Endothelial cell (in vitro differentiated cells): Measurements from ENCODE around the gene GIT1. TPM values are rescaled to one million over a fixed set of nuclear protein-coding genes. Genes with fewer than 3 reads are reported as not detected.

Experiments used
- DNase-seq: peaks from one replicate; pipeline ENCODE4 v3.0.0; 2021; ENCODE audit warnings: low spot score
- H3K27ac Mint-ChIP-seq: one replicate; pipeline ENCODE4 v1.8.0; 2021; ENCODE audit warnings: mixed read lengths, inconsistent platforms; ENCODE audit not compliant: unreplicated experiment
- H3K27me3 Mint-ChIP-seq: one replicate; pipeline ENCODE4 v1.8.0; 2021; ENCODE audit warnings: mild to moderate bottlenecking, moderate library complexity, mixed read lengths, inconsistent platforms; ENCODE audit not compliant: unreplicated experiment
- H3K36me3 Mint-ChIP-seq: one replicate; pipeline ENCODE4 v1.8.0; 2021; ENCODE audit warnings: mild to moderate bottlenecking, low read depth, mixed read lengths, inconsistent platforms; ENCODE audit not compliant: unreplicated experiment
- H3K4me1 Mint-ChIP-seq: one replicate; pipeline ENCODE4 v1.8.0; 2021; ENCODE audit warnings: mild to moderate bottlenecking, mixed read lengths, inconsistent platforms; ENCODE audit not compliant: unreplicated experiment
- H3K4me3 Mint-ChIP-seq: one replicate; pipeline ENCODE4 v1.8.0; 2021; ENCODE audit warnings: mild to moderate bottlenecking, mixed read lengths, inconsistent platforms; ENCODE audit not compliant: unreplicated experiment
- H3K9me3 Mint-ChIP-seq: one replicate; pipeline ENCODE4 v1.8.0; 2021; ENCODE audit warnings: mixed read lengths, inconsistent platforms; ENCODE audit not compliant: unreplicated experiment
- long read RNA-seq: library from polyadenylated mRNA; unstranded; transcript quantifications from one replicate; pipeline ENCODE4 v2.0.0, GENCODE V29; 2020; ENCODE audit not compliant: unreplicated experiment
- total RNA-seq: library from RNA; stranded (reverse); fragmentation: NEBNext Ultra II Directional; extraction: Animal tissue kit (Norgen Biotek cat#: 25700); gene quantifications from one replicate; pipeline ENCODE4 v1.2.1, GENCODE V29; 2021; ENCODE audit not compliant: unreplicated experiment
- TF ChIP-seq, protein P1 (sequence below): fragments of 200-600 bp; sonication (generic); IDR thresholded peaks from one replicate; pipeline ENCODE4 v1.5.0; 2021; ENCODE audit warnings: antibody characterized with exemption; ENCODE audit not compliant: unreplicated experiment

The GIT1 gene
- total RNA-seq = 116 TPM
- long read RNA-seq, partial matches to known transcripts = 8 of 22 reads
- long read RNA-seq, other reads (novel, unspliced or antisense) = 14 of 22 reads

GRCh38 chr17:29589524-29590410 lies at the start of gene GIT1:
GIT1 (minus strand) TSS chr17:29589648; CDS start chr17:29589378, 270 bp downstream.
- H3K4me1 Mint-ChIP-seq = peaks cover 42% of the 10 kb centered on the region

GRCh38 chr17:29633886-29634285 lies 44.4 kb upstream of the GIT1 start:
- H3K4me1 Mint-ChIP-seq = peaks cover 25% of the 10 kb centered on the region
- H3K4me3 Mint-ChIP-seq = no peak overlapping the region
- no peaks in the 10 kb centered on the region for H3K9me3 Mint-ChIP-seq
- TF ChIP-seq, protein P1, sequence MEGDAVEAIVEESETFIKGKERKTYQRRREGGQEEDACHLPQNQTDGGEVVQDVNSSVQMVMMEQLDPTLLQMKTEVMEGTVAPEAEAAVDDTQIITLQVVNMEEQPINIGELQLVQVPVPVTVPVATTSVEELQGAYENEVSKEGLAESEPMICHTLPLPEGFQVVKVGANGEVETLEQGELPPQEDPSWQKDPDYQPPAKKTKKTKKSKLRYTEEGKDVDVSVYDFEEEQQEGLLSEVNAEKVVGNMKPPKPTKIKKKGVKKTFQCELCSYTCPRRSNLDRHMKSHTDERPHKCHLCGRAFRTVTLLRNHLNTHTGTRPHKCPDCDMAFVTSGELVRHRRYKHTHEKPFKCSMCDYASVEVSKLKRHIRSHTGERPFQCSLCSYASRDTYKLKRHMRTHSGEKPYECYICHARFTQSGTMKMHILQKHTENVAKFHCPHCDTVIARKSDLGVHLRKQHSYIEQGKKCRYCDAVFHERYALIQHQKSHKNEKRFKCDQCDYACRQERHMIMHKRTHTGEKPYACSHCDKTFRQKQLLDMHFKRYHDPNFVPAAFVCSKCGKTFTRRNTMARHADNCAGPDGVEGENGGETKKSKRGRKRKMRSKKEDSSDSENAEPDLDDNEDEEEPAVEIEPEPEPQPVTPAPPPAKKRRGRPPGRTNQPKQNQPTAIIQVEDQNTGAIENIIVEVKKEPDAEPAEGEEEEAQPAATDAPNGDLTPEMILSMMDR = no peak
- peak overlapping the region; percentile 38 for H3K27ac Mint-ChIP-seq
- peaks cover 57% of the 10 kb centered on the region for H3K36me3 Mint-ChIP-seq
- DNase-seq = no peak
- H3K27me3 Mint-ChIP-seq = peaks cover 3% of the 10 kb centered on the region

More at GRCh38 chr17:29589524-29590410, at the start of gene GIT1:
- Mint-ChIP-seq H3K27me3 (peaks cover 28% of the 10 kb centered on the region), H3K4me3 (peak within 1 kb of the TSS; percentile 94), H3K36me3 (peaks cover 9% of the 10 kb centered on the region), H3K27ac (peak within 1 kb of the TSS; percentile 42), H3K9me3 (no peaks in the 10 kb centered on the region)
- TF ChIP-seq, protein P1 = no peak
- peak; percentile 86 for DNase-seq

GRCh38 chr17:29630630-29631193 lies 41.3 kb upstream of the GIT1 start:
- TF ChIP-seq, protein P1 = no peak
- Mint-ChIP-seq H3K27ac (peak overlapping the region; percentile 22), H3K27me3 (peaks cover 3% of the 10 kb centered on the region), H3K4me1 (peaks cover 8% of the 10 kb centered on the region), H3K4me3 (no peak overlapping the region), H3K9me3 (no peaks in the 10 kb centered on the region), H3K36me3 (peaks cover 55% of the 10 kb centered on the region)
- no peak for DNase-seq

DNA sequence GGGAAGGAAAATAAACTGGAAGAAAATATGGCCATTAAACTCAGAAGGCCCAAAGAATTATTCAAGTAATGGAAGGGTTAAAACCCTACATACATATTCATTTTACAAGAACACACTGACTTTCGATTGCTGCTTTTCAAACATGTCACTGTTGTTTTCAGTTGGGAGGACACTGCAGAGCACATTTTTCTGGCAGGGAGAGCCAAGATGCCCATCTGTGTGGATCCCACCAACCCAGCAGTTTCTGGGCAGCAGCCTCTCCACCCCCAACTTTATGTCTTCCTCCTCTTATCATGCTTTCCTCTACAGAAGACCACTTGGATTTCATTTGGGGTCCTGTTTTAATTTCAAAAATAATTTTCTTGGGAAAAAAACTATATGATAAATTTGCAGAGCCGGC lies 40.4 kb upstream of the GIT1 start:
- H3K27me3 Mint-ChIP-seq = peaks cover 3% of the 10 kb centered on the region
- no peak overlapping the region for H3K4me3 Mint-ChIP-seq
- no peak overlapping the region for H3K27ac Mint-ChIP-seq

More for the DNA sequence above, 40.4 kb upstream of the GIT1 start:
- peaks cover 6% of the 10 kb centered on the region for H3K4me1 Mint-ChIP-seq
- no peaks in the 10 kb centered on the region for H3K9me3 Mint-ChIP-seq
- peaks cover 51% of the 10 kb centered on the region for H3K36me3 Mint-ChIP-seq
- TF ChIP-seq, protein P1 = no peak
- no peak for DNase-seq
